IPS-20b (cell line): ENCODE measurements around the gene GPR149.

ENCODE experiments used
- H3K27ac ChIP-seq: one replicate; pipeline ENCODE4 v1.5.1; 2013; ENCODE audit warnings: low read length
- H3K27me3 ChIP-seq: 2 replicates; pipeline ENCODE4 v1.6.1; 2013; ENCODE audit warnings: mild to moderate bottlenecking, low read length, inconsistent platforms; ENCODE audit not compliant: insufficient read depth
- H3K36me3 ChIP-seq: 2 replicates; pipeline ENCODE4 v1.6.1; 2013; ENCODE audit warnings: low read depth, mild to moderate bottlenecking, inconsistent platforms, low read length, moderate library complexity; ENCODE audit not compliant: insufficient read depth
- H3K4me1 ChIP-seq: 2 replicates; pipeline ENCODE4 v1.6.1; 2013; ENCODE audit warnings: mild to moderate bottlenecking, control low read depth, inconsistent platforms, low read length, moderate library complexity; ENCODE audit not compliant: insufficient read depth
- H3K4me3 ChIP-seq: 2 replicates; pipeline ENCODE4 v1.5.1; 2013; ENCODE audit warnings: mild to moderate bottlenecking, low read length, inconsistent platforms
- H3K9ac ChIP-seq: 2 replicates; pipeline ENCODE4 v1.6.1; 2013; ENCODE audit warnings: low read depth, mild to moderate bottlenecking, inconsistent platforms, low read length, moderate library complexity
- H3K9me3 ChIP-seq: 2 replicates; pipeline ENCODE4 v1.6.1; 2013; ENCODE audit warnings: mild to moderate bottlenecking, low read depth, low read length, inconsistent platforms; ENCODE audit not compliant: insufficient read depth

The GPR149 gene

GRCh38 chr3:154334973-154335420 is 95.0 kb downstream of the GPR149 start:
- H3K27ac ChIP-seq: no peak overlapping the region
- no peak overlapping the region for H3K9ac ChIP-seq
- H3K4me1 ChIP-seq: no peaks in the 10 kb centered on the region
- no peak overlapping the region for H3K4me3 ChIP-seq
- H3K36me3 ChIP-seq: no peaks in the 10 kb centered on the region
- H3K27me3 ChIP-seq: no peaks in the 10 kb centered on the region
- no peaks in the 10 kb centered on the region for H3K9me3 ChIP-seq

GRCh38 chr3:154327871-154328270 is 102.1 kb downstream of the GPR149 start:
- Histone ChIP-seq H3K4me3 (no peak overlapping the region), H3K27me3 (no peaks in the 10 kb centered on the region), H3K36me3 (no peaks in the 10 kb centered on the region), H3K9me3 (no peaks in the 10 kb centered on the region), H3K4me1 (0 out of 2 replicates have a peak, but pooled peaks cover 2% of the 10 kb centered on the region), H3K9ac (no peak overlapping the region), H3K27ac (no peak overlapping the region)

GRCh38 chr3:154324919-154325318 is 105.1 kb downstream of the GPR149 start:
- no peaks in the 10 kb centered on the region for H3K9me3 ChIP-seq
- no peaks in the 10 kb centered on the region for H3K27me3 ChIP-seq
- peak overlapping the region; percentile 97; the same call in 1 of the 2 replicates for H3K9ac ChIP-seq
- peaks cover 6% of the 10 kb centered on the region; the same call in 1 of the 2 replicates for H3K36me3 ChIP-seq
- peaks cover 19% of the 10 kb centered on the region; the same call in 1 of the 2 replicates for H3K4me1 ChIP-seq
- H3K27ac ChIP-seq: no peak overlapping the region
- peak overlapping the region; percentile 93 for H3K4me3 ChIP-seq

GRCh38 chr3:154323891-154324738 is 105.9 kb downstream of the GPR149 start, which contains the start of gene DHX36:
TSS of gene DHX36 (minus strand) at chr3:154324487. CDS start at chr3:154324416, 71 bp downstream.
- H3K27me3 ChIP-seq: no peaks in the 10 kb centered on the region
- peaks cover 27% of the 10 kb centered on the region; the same call in 1 of the 2 replicates for H3K4me1 ChIP-seq
- peaks cover 6% of the 10 kb centered on the region; the same call in 1 of the 2 replicates for H3K36me3 ChIP-seq
- peak within 1 kb of the TSS; percentile 93 for H3K4me3 ChIP-seq
- H3K9ac ChIP-seq: peak within 1 kb of the TSS; percentile 97
- H3K9me3 ChIP-seq: no peaks in the 10 kb centered on the region
- peak within 1 kb of the TSS; percentile 78 for H3K27ac ChIP-seq

- no peaks in the 10 kb centered on the region for H3K27me3 ChIP-seq
- no peak overlapping the region for H3K9ac ChIP-seq
- H3K27ac ChIP-seq: no peak overlapping the region
- H3K36me3 ChIP-seq: peaks cover 43% of the 10 kb centered on the region
- no peak overlapping the region for H3K4me3 ChIP-seq
- H3K9me3 ChIP-seq: no peaks in the 10 kb centered on the region
- H3K4me1 ChIP-seq: peaks cover 30% of the 10 kb centered on the region; the same call in 1 of the 2 replicates
Measured at GRCh38 chr3:154316974-154317767, 112.8 kb downstream of the GPR149 start.

- H3K9me3 ChIP-seq: no peaks in the 10 kb centered on the region
- H3K9ac ChIP-seq: no peak overlapping the region
- H3K36me3 ChIP-seq: peaks cover 69% of the 10 kb centered on the region
- peaks cover 11% of the 10 kb centered on the region; the same call in 1 of the 2 replicates for H3K4me1 ChIP-seq
- H3K4me3 ChIP-seq: no peak overlapping the region
- no peak overlapping the region for H3K27ac ChIP-seq
- no peaks in the 10 kb centered on the region for H3K27me3 ChIP-seq
Measured at GRCh38 chr3:154314152-154314551, 115.8 kb downstream of the GPR149 start.

- Histone ChIP-seq H3K9me3 (no peaks in the 10 kb centered on the region), H3K27me3 (no peaks in the 10 kb centered on the region), H3K9ac (no peak overlapping the region), H3K4me3 (no peak overlapping the region), H3K27ac (no peak overlapping the region), H3K4me1 (no peaks in the 10 kb centered on the region), H3K36me3 (peaks cover 94% of the 10 kb centered on the region)
Measured at GRCh38 chr3:154310840-154311239, 119.2 kb downstream of the GPR149 start.

GRCh38 chr3:154307363-154307762 is 122.6 kb downstream of the GPR149 start:
- Histone ChIP-seq H3K9me3 (no peaks in the 10 kb centered on the region), H3K36me3 (peaks cover 97% of the 10 kb centered on the region), H3K27me3 (no peaks in the 10 kb centered on the region), H3K27ac (no peak overlapping the region), H3K9ac (no peak overlapping the region), H3K4me3 (no peak overlapping the region), H3K4me1 (no peaks in the 10 kb centered on the region)

- H3K9ac ChIP-seq: no peak overlapping the region
- H3K36me3 ChIP-seq: peaks cover 100% of the 10 kb centered on the region
- H3K9me3 ChIP-seq: no peaks in the 10 kb centered on the region
- no peaks in the 10 kb centered on the region for H3K4me1 ChIP-seq
- H3K4me3 ChIP-seq: no peak overlapping the region
- H3K27me3 ChIP-seq: no peaks in the 10 kb centered on the region
- H3K27ac ChIP-seq: no peak overlapping the region
Measured at GRCh38 chr3:154304936-154305335, 125.1 kb downstream of the GPR149 start.

- Histone ChIP-seq H3K27ac (no peak overlapping the region), H3K9me3 (no peaks in the 10 kb centered on the region), H3K36me3 (peaks cover 100% of the 10 kb centered on the region), H3K4me1 (no peaks in the 10 kb centered on the region), H3K9ac (no peak overlapping the region), H3K27me3 (no peaks in the 10 kb centered on the region), H3K4me3 (no peak overlapping the region)
Measured at GRCh38 chr3:154304116-154304786, 125.7 kb downstream of the GPR149 start.

GRCh38 chr3:154301561-154301960 is 128.4 kb downstream of the GPR149 start:
- Histone ChIP-seq H3K27ac (no peak overlapping the region), H3K27me3 (no peaks in the 10 kb centered on the region), H3K9ac (no peak overlapping the region), H3K4me1 (no peaks in the 10 kb centered on the region), H3K36me3 (peaks cover 97% of the 10 kb centered on the region), H3K9me3 (no peaks in the 10 kb centered on the region), H3K4me3 (no peak overlapping the region)
